Measurements from ENCODE around the gene REEP1.
A peak's percentile ranks its signal among the peaks of the same experiment; 100 is the strongest.

- TF ChIP-seq SIN3A (conservative IDR thresholded peaks at IDR 0.05 in 1 of 2, IDR thresholded peaks at IDR 0.05 in 1 of 2; ENCODE audit: low read depth in 1 of 2, low read length in 2 of 2) (no peak), CTCF (IDR thresholded peaks at IDR 0.05; ENCODE audit: control extremely low read depth in 1 of 3, insufficient read depth in 1 of 3, low read depth in 1 of 3, low read length in 3 of 3) (no peak), POLR2A (IDR thresholded peaks at IDR 0.05; ENCODE audit: control extremely low read depth in 1 of 2, low read depth in 2 of 2, low read length in 2 of 2) (no peak), HDAC2 (IDR thresholded peaks at IDR 0.05; ENCODE audit: borderline replicate concordance in 1 of 2, low read depth in 2 of 2, low read length in 2 of 2) (no peak), MAFK (IDR thresholded peaks at IDR 0.05; ENCODE audit: low read depth, low read length) (peak; percentile 61), RFX5 (IDR thresholded peaks at IDR 0.05; ENCODE audit: borderline replicate concordance, low read depth, low read length) (no peak), JUND (IDR thresholded peaks at IDR 0.05; ENCODE audit: low read length) (no peak), MAX (IDR thresholded peaks at IDR 0.05) (no peak), SP2 (IDR thresholded peaks at IDR 0.05; ENCODE audit: low read length) (no peak), CBX8 (IDR thresholded peaks at IDR 0.05; ENCODE audit: borderline replicate concordance, low read depth, low read length) (no peak), HDAC6 (IDR thresholded peaks at IDR 0.05; ENCODE audit: low read depth, low read length) (no peak), GTF2F1 (IDR thresholded peaks at IDR 0.05; ENCODE audit: borderline replicate concordance, low read depth, low read length) (no peak), POLR2AphosphoS5 (IDR thresholded peaks at IDR 0.05; ENCODE audit: low read depth, low read length) (no peak), USF2 (IDR thresholded peaks at IDR 0.05; ENCODE audit: low read length) (no peak)
These were observed 35.7 kb downstream of the REEP1 start for GRCh38 chr2:86301711-86302202.

All from H1 (cell line).